Measurements from ENCODE around the gene PDLIM5.

DNA sequence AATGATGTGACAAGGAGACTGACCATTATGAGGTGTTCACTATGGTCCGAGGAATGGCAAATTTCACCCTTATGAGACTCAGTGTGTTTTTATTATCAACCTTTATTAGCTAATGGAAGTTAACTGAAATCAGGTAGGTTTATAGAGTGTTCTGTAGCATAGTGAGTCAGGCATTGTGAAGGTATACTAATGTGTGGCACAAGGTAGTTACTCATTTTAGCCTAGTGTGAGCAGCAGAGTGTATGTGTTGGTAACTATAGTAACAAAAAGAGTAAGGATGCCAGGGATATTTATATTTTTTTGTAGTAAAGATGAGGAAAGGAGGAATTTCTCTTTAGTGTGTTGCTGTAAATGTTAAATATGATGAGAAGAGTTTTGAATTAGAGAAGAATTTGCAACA is 12.0 kb downstream of the PDLIM5 start:
- TF ChIP-seq, protein P1, sequence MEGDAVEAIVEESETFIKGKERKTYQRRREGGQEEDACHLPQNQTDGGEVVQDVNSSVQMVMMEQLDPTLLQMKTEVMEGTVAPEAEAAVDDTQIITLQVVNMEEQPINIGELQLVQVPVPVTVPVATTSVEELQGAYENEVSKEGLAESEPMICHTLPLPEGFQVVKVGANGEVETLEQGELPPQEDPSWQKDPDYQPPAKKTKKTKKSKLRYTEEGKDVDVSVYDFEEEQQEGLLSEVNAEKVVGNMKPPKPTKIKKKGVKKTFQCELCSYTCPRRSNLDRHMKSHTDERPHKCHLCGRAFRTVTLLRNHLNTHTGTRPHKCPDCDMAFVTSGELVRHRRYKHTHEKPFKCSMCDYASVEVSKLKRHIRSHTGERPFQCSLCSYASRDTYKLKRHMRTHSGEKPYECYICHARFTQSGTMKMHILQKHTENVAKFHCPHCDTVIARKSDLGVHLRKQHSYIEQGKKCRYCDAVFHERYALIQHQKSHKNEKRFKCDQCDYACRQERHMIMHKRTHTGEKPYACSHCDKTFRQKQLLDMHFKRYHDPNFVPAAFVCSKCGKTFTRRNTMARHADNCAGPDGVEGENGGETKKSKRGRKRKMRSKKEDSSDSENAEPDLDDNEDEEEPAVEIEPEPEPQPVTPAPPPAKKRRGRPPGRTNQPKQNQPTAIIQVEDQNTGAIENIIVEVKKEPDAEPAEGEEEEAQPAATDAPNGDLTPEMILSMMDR (IDR thresholded peaks at IDR 0.05 in 4 of 5, conservative IDR thresholded peaks at IDR 0.05 in 1 of 5): no peak
- TF ChIP-seq POLR2A (IDR thresholded peaks at IDR 0.05): no peak
